ENCODE data around the gene OSBPL6. TPM values are rescaled to one million over a fixed set of nuclear protein-coding genes. Genes with fewer than 3 reads are reported as not detected.

OSBPL6 gene
- total and polyA plus RNA-seq, 4 donors: 1.3 to 3.3 (median 2.2) TPM

GRCh38 chr2:178320011-178320585 is 125.8 kb downstream of the OSBPL6 start:
- 41% methylated on average over 4 of the region's 4 CpGs for WGBS
- H3K4me1 ChIP-seq (ENCODE audit: control insufficient read depth in 4 of 4, insufficient read depth in 4 of 4, low read length in 3 of 4): peaks cover 4 to 23% (median 7%) of the 10 kb centered on the region in 4 donors
- no peaks in the 10 kb centered on the region for H3K36me3 ChIP-seq (ENCODE audit: control insufficient read depth in 4 of 4, insufficient read depth in 3 of 4, low read depth in 1 of 4, low read length in 3 of 4)
- no peak for DNase-seq (ENCODE audit: low spot score)
- H3K27ac ChIP-seq (ENCODE audit: low read depth in 1 of 2, low read length in 2 of 2): no peak overlapping the region
- no peaks in the 10 kb centered on the region for H3K9me3 ChIP-seq (ENCODE audit: control insufficient read depth in 4 of 4, low read length in 3 of 4)
- no peaks in the 10 kb centered on the region for H3K27me3 ChIP-seq (ENCODE audit: control insufficient read depth in 4 of 4, insufficient read depth in 4 of 4, low read length in 3 of 4)
- TF ChIP-seq JUND (IDR thresholded peaks at IDR 0.05) (no peak), RAD21 (IDR thresholded peaks at IDR 0.05) (no peak), MAX (IDR thresholded peaks at IDR 0.05) (no peak), TAF1 (conservative IDR thresholded peaks at IDR 0.05) (no peak), YY1 (IDR thresholded peaks at IDR 0.05) (no peak), HNF4A (conservative IDR thresholded peaks at IDR 0.05) (no peak), FOXA2 (IDR thresholded peaks at IDR 0.05) (no peak), CTCF (IDR thresholded peaks at IDR 0.05; ENCODE audit: low read depth, low read length, missing input control) (no peak), GABPA (IDR thresholded peaks at IDR 0.05 in 1 of 2, conservative IDR thresholded peaks at IDR 0.05 in 1 of 2) (no peak), HNF4G (IDR thresholded peaks at IDR 0.05) (no peak), SP1 (IDR thresholded peaks at IDR 0.05) (no peak), FOXA1 (IDR thresholded peaks at IDR 0.05) (no peak), EGR1 (IDR thresholded peaks at IDR 0.05; ENCODE audit: low read depth in 2 of 2) (no peak), ZBTB33 (IDR thresholded peaks at IDR 0.05) (no peak), NR2F2 (IDR thresholded peaks at IDR 0.05) (no peak), RXRA (IDR thresholded peaks at IDR 0.05) (no peak)
- TF ChIP-seq, protein P1, sequence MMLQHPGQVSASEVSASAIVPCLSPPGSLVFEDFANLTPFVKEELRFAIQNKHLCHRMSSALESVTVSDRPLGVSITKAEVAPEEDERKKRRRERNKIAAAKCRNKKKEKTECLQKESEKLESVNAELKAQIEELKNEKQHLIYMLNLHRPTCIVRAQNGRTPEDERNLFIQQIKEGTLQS (IDR thresholded peaks at IDR 0.05): no peak
- TF ChIP-seq, protein P2, sequence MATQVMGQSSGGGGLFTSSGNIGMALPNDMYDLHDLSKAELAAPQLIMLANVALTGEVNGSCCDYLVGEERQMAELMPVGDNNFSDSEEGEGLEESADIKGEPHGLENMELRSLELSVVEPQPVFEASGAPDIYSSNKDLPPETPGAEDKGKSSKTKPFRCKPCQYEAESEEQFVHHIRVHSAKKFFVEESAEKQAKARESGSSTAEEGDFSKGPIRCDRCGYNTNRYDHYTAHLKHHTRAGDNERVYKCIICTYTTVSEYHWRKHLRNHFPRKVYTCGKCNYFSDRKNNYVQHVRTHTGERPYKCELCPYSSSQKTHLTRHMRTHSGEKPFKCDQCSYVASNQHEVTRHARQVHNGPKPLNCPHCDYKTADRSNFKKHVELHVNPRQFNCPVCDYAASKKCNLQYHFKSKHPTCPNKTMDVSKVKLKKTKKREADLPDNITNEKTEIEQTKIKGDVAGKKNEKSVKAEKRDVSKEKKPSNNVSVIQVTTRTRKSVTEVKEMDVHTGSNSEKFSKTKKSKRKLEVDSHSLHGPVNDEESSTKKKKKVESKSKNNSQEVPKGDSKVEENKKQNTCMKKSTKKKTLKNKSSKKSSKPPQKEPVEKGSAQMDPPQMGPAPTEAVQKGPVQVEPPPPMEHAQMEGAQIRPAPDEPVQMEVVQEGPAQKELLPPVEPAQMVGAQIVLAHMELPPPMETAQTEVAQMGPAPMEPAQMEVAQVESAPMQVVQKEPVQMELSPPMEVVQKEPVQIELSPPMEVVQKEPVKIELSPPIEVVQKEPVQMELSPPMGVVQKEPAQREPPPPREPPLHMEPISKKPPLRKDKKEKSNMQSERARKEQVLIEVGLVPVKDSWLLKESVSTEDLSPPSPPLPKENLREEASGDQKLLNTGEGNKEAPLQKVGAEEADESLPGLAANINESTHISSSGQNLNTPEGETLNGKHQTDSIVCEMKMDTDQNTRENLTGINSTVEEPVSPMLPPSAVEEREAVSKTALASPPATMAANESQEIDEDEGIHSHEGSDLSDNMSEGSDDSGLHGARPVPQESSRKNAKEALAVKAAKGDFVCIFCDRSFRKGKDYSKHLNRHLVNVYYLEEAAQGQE (IDR thresholded peaks at IDR 0.05): no peak
- no peak overlapping the region for H3K4me3 ChIP-seq (ENCODE audit: low read depth in 1 of 3, low read length in 3 of 3)
- no peak overlapping the region for H3K9ac ChIP-seq (ENCODE audit: low read depth in 1 of 2, low read length in 2 of 2)

Data from liver (tissue), 9 donors.